WERI-Rb-1 (cell line): ENCODE measurements around the gene TLL2.

Experiments used
- DNase-seq: peaks from one replicate; pipeline ENCODE4 v3.0.0-alpha.2; 2020
- H3K27ac ChIP-seq: fragments of 250-450 bp; sonication (Bioruptor Pico); 2 replicates; pipeline ENCODE4 v1.5.1; 2020; ENCODE audit warnings: mild to moderate bottlenecking, moderate library complexity
- H3K27me3 ChIP-seq: fragments of 250-450 bp; sonication (Bioruptor Pico); 2 replicates; pipeline ENCODE4 v1.5.1; 2021; ENCODE audit warnings: mild to moderate bottlenecking, low read depth, moderate library complexity; ENCODE audit not compliant: insufficient read depth, severe bottlenecking
- H3K36me3 ChIP-seq: fragments of 250-450 bp; sonication (Bioruptor Pico); 2 replicates; pipeline ENCODE4 v1.5.1; 2020; ENCODE audit warnings: mild to moderate bottlenecking, moderate library complexity
- H3K4me3 ChIP-seq: 2 replicates; pipeline ENCODE4 v1.5.1; 2011; ENCODE audit warnings: low read depth, mild to moderate bottlenecking, control low read depth, low read length
- H3K9me3 ChIP-seq: fragments of 250-450 bp; sonication (Bioruptor Pico); 2 replicates; pipeline ENCODE4 v1.5.1; 2021; ENCODE audit warnings: mild to moderate bottlenecking, moderate library complexity; ENCODE audit not compliant: severe bottlenecking
- TF ChIP-seq, protein P1 (sequence below): IDR thresholded peaks from 2 replicates; pipeline ENCODE4 v1.5.1; 2011; ENCODE audit warnings: low read depth, mild to moderate bottlenecking, control low read depth, inconsistent platforms, low read length

TLL2 gene

DNA sequence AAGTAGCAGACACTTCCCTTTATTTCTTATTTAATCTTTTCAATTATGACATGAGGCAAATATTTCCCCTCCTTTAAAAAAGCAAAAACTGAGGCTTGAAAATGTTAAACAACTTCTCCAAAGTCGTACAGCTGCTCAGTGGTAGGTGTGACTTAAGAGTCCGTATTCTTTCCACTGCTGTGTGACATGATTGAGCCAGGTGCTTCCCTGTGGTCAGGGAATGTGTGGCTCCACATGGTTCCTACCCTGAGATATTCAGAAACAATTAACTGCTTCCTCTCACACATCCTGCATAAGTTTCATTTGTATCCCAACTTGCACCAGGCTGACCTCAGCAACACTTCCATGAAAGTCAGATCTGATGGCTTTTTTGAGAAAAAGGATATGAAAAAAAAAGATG is 168.5 kb downstream of the TLL2 start:
- Histone ChIP-seq H3K9me3 (peaks cover 4% of the 10 kb centered on the region), H3K27ac (no peak overlapping the region), H3K36me3 (no peaks in the 10 kb centered on the region), H3K27me3 (no peaks in the 10 kb centered on the region), H3K4me3 (no peak overlapping the region)
- TF ChIP-seq, protein P1, sequence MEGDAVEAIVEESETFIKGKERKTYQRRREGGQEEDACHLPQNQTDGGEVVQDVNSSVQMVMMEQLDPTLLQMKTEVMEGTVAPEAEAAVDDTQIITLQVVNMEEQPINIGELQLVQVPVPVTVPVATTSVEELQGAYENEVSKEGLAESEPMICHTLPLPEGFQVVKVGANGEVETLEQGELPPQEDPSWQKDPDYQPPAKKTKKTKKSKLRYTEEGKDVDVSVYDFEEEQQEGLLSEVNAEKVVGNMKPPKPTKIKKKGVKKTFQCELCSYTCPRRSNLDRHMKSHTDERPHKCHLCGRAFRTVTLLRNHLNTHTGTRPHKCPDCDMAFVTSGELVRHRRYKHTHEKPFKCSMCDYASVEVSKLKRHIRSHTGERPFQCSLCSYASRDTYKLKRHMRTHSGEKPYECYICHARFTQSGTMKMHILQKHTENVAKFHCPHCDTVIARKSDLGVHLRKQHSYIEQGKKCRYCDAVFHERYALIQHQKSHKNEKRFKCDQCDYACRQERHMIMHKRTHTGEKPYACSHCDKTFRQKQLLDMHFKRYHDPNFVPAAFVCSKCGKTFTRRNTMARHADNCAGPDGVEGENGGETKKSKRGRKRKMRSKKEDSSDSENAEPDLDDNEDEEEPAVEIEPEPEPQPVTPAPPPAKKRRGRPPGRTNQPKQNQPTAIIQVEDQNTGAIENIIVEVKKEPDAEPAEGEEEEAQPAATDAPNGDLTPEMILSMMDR: no peak
- no peak for DNase-seq

DNA sequence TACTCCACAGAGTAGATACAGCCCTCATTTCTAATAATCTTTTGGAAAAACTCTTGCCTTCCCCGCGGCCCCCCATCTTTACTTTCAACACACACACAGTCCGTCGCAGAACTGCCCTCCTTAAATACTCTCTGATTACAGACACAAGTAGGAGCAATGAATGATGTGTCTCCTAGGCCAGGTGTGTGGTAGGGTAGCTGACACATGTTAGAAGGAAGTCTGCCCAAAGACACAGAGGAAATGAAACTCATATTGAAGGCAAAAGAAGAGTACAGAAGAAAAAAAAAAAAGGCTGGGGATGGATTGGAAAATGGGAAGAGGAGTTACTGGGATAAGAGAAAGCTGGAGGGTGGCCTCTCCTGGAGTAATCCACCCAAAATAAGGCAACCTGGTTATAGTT is 169.5 kb downstream of the TLL2 start:
- Histone ChIP-seq H3K4me3 (no peak overlapping the region), H3K27me3 (no peaks in the 10 kb centered on the region), H3K9me3 (peaks cover 4% of the 10 kb centered on the region), H3K27ac (no peak overlapping the region), H3K36me3 (no peaks in the 10 kb centered on the region)
- TF ChIP-seq, protein P1: no peak
- DNase-seq: no peak

DNA sequence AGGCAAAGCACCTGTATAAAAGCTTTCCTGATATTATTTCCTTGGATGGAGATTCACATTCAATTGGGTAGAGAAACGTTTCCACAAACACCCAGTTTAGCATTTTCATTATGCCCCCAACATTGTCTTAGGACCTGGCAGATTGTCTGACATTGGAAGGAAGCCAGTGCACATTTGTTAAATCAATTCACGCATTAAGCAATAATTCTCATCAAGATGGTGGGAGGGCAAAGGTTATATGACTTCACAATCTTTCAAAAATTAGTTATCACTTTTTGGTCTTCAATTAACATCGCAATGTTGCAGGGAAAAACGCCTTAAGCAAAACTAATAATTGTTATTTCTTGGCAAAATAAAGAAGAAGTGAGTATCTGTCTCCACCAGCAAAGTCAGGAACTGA is 171.3 kb downstream of the TLL2 start:
- Histone ChIP-seq H3K4me3 (no peak overlapping the region), H3K9me3 (peaks cover 4% of the 10 kb centered on the region), H3K36me3 (no peaks in the 10 kb centered on the region), H3K27me3 (no peaks in the 10 kb centered on the region), H3K27ac (no peak overlapping the region)
- TF ChIP-seq, protein P1: no peak
- no peak for DNase-seq

DNA sequence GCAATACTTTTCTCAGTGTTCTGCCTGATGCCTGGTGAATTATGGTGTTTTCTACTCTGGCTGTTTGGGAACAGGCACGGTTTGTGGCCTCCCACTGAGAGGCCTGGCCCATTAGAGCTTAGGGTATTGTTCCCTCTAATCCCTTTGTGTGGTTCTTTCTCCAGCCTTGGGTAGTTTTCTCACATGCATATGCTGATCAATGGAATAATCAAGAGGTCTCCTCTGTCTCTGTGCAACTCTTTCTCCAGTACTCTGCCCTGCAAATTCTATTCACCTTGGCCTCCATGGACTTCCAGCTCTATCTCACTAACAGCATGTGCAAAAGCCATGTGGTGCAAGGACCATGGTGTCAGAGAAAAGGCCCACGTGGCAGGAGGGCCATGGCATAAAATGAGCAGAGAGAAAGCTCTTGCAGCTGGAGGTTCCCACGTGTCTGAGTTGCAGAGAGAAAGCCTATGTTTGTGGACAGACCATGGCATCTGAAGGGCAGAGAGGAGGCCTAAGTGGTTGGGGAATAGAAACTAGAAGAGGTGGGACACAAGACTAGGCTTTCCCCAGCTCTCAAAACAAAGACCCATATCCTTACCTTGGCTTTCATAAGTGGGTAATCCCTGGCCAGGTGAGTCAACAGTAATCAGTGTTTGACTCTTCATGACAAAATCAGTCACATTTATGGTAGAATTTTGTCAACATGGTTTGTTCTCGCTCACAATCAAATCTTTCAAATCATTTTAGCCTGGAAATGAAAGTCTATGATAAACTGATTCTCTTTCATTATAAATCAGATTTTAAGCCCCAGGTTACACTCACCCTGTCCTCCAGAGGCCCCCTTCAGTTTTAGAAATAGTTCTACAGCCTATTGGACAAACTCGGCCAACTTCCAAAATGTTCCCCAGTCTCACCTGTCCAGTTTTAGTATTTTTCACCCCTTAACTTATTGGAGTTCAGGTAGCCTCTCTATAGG is 172.2 kb downstream of the TLL2 start:
- Histone ChIP-seq H3K9me3 (peaks cover 4% of the 10 kb centered on the region), H3K27ac (no peak overlapping the region), H3K27me3 (no peaks in the 10 kb centered on the region), H3K4me3 (no peak overlapping the region), H3K36me3 (no peaks in the 10 kb centered on the region)
- TF ChIP-seq, protein P1: no peak
- DNase-seq: no peak

DNA sequence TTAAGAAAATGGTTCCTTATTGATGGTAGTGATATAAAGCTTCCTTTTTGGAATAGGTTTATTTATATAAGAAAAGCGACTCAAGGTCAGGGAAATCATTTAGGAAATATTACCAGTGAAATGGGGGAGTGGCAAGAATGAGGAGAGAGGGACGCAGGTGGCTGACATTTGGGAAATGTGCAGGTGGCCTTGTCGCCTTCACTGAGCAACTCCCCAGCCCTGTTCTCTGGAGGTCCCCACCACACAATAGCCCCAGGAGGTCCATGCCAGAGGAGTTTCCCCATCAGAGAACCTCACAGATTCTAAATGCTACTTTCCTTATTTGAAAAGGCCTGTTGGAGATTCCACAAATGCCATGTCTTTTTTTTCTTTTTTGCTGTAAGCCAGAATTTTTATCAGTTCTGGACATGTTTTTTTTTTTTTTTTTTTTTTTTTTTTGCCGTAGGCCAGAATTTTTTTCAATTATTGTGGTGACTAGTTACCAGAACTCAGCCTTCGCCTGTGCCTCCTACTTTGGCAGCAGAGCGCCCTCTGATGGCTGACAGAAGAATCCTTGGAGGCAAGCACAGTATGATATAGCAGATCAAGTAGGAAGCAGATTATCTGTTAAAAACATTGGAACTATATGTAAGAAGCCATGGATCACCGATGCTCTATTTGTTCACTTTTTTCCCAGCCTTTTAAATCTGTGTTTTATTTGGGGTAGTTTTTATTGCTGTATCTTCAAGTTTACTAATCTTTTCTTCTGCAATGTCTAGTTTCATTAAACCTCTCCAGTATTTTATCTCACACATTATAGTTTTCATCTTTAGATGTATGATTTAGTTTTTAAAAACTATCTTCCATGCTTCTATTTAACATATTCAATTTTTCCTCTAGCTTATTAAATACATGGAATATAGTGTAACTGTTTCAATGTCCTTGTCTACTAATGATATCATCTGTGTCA is 173.5 kb downstream of the TLL2 start:
- H3K9me3 ChIP-seq: no peaks in the 10 kb centered on the region
- no peaks in the 10 kb centered on the region for H3K27me3 ChIP-seq
- no peak overlapping the region for H3K27ac ChIP-seq
- H3K36me3 ChIP-seq: no peaks in the 10 kb centered on the region
- DNase-seq: peak; percentile 76
- TF ChIP-seq, protein P1: peak; percentile 76
- no peak overlapping the region for H3K4me3 ChIP-seq
